ENCODE measurements around the gene SNTG2. TPM values are rescaled to one million over a fixed set of nuclear protein-coding genes. Genes with fewer than 3 reads are reported as not detected.

SNTG2 gene
- total RNA-seq, 4 donors from 2014 or later = 1.7 to 5.9 (median 2.0) TPM; not detected in 1

GRCh38 chr2:1234731-1235308, 284.2 kb downstream of the SNTG2 start:
- Histone ChIP-seq H3K4me3 (no peak overlapping the region), H3K27me3 (no peaks in the 10 kb centered on the region), H3K4me1 (no peaks in the 10 kb centered on the region), H3K9me3 (peaks cover 0 to 3% (median 0%) of the 10 kb centered on the region in 3 donors), H3K36me3 (no peaks in the 10 kb centered on the region), H3K27ac (no peak overlapping the region)
- intact Hi-C loops (cut with DNase I) = no loop called here
- no peak for TF ChIP-seq POLR2A (IDR thresholded peaks at IDR 0.05)
- no peak for TF ChIP-seq CTCF (IDR thresholded peaks at IDR 0.05)
- 81 to 85% methylated on average over 2 to 9 of the region's 13 CpGs for WGBS, 2 donors
- DNase-seq = no peak

DNA sequence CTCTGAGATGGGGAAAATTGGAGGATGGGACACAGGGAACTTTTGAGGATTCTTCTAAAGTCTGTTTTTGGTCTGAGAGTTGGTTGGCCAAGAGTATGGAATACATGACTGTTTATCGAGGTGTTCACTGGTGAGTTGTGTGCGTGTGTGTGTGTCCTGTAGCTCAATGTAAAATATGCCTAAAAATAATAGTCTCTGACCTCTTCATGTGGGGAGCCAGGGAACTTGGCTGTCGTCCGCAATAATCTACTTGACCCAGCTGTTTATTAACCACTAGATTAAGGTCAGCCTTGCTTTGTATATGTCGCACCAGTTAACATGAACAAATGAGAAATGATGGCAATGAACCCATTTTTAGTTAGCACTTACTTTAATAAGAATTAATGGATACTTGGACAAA, 285.2 kb downstream of the SNTG2 start:
- no peak for DNase-seq
- H3K36me3 ChIP-seq = no peaks in the 10 kb centered on the region
- intact Hi-C loops (cut with DNase I) = no loop called here
- no peak overlapping the region for H3K27ac ChIP-seq
- no peak overlapping the region for H3K4me3 ChIP-seq
- TF ChIP-seq POLR2A (IDR thresholded peaks at IDR 0.05) = no peak
- TF ChIP-seq CTCF (IDR thresholded peaks at IDR 0.05) = no peak
- H3K9me3 ChIP-seq = no peaks in the 10 kb centered on the region
- no peaks in the 10 kb centered on the region for H3K4me1 ChIP-seq
- WGBS, 2 donors = 77 to 79% methylated on average over 5 of the region's 5 CpGs
- H3K27me3 ChIP-seq = no peaks in the 10 kb centered on the region

DNA sequence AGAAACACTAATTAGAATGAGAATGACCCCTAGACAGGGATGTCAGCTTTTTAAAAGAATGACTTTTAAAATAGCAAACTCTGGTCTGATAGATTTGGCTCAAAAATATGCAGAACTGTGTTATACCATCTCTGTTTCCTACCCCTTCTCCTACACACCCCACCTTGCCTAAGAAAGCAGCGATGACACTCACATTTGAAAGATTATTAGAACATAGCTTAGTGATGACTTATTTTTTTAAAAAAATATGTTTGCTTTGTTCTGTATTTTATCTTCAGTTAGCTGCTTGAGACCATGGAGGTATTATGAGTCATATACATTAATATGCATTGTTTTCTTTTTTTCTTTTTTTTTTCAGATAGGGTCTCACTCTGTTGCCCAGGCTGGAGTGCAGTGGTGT, 286.0 kb downstream of the SNTG2 start:
- H3K9me3 ChIP-seq = no peaks in the 10 kb centered on the region
- H3K4me3 ChIP-seq = no peak overlapping the region
- H3K4me1 ChIP-seq = no peaks in the 10 kb centered on the region
- H3K27me3 ChIP-seq = no peaks in the 10 kb centered on the region
- intact Hi-C loops (cut with DNase I) = no loop called here
- TF ChIP-seq POLR2A (IDR thresholded peaks at IDR 0.05) (no peak), CTCF (IDR thresholded peaks at IDR 0.05) (no peak)
- H3K27ac ChIP-seq = no peak overlapping the region
- 67 to 70% methylated on average over 1 of the region's 1 CpG for WGBS, 2 donors
- DNase-seq = no peak
- no peaks in the 10 kb centered on the region for H3K36me3 ChIP-seq

DNA sequence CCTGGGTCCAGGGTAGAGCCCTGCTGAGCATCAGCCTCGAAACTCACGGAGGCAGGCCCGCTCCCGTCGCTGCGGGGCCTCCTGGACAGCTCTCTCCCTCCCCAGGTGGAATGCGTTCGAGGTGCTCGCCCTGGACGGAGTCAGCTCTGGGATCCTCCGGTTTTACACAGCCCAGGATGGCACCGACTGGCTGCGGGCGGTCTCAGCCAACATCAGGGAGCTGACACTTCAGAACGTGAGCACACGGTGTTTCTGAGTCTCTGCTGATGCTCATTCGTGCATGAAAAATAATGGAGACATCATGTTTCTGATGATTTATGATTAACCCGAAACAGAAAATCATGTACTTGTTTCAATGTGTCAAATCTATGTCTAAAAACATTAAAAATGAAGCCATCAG, 287.1 kb downstream of the SNTG2 start:
- Histone ChIP-seq H3K9me3 (no peaks in the 10 kb centered on the region), H3K4me3 (no peak overlapping the region), H3K36me3 (no peaks in the 10 kb centered on the region), H3K4me1 (no peaks in the 10 kb centered on the region), H3K27ac (no peak overlapping the region), H3K27me3 (no peaks in the 10 kb centered on the region)
- intact Hi-C loops (cut with DNase I) = no loop called here
- DNase-seq = no peak
- 48 to 60% methylated on average over 4 to 5 of the region's 18 CpGs for WGBS, 2 donors
- TF ChIP-seq CTCF (IDR thresholded peaks at IDR 0.05) = no peak
- TF ChIP-seq POLR2A (IDR thresholded peaks at IDR 0.05) = no peak

GRCh38 chr2:1238598-1239138, 288.0 kb downstream of the SNTG2 start:
- Histone ChIP-seq H3K4me3 (no peak overlapping the region), H3K27me3 (peaks cover 0 to 5% (median 0%) of the 10 kb centered on the region in 4 donors), H3K27ac (no peak overlapping the region), H3K9me3 (no peaks in the 10 kb centered on the region), H3K4me1 (no peaks in the 10 kb centered on the region), H3K36me3 (no peaks in the 10 kb centered on the region)
- WGBS, 2 donors = 72% methylated on average over 10 of the region's 14 CpGs
- no peak for TF ChIP-seq CTCF (IDR thresholded peaks at IDR 0.05)
- intact Hi-C loops (cut with DNase I) = no loop called here
- no peak for DNase-seq

Measured in esophagus squamous epithelium (tissue), 5 donors.